ENCODE results near the gene RCBTB2. TPM values are rescaled to one million over a fixed set of nuclear protein-coding genes. Genes with fewer than 3 reads are reported as not detected.

RCBTB2 gene
- total RNA-seq, 4 donors from 2014 or later: 7.0 to 10.6 (median 8.5) TPM

GRCh38 chr13:48579165-48579918 lies 46.5 kb upstream of the RCBTB2 start:
- DNase-seq (ENCODE audit: low spot score in 2 of 2): no peak
- H3K27ac ChIP-seq: peak overlapping the region; percentile 9 to 80 (median 34)
- no peaks in the 10 kb centered on the region for H3K27me3 ChIP-seq
- H3K9me3 ChIP-seq: no peaks in the 10 kb centered on the region
- peaks cover 0 to 50% (median 17%) of the 10 kb centered on the region in 4 donors for H3K4me1 ChIP-seq
- no peaks in the 10 kb centered on the region for H3K36me3 ChIP-seq
- TF ChIP-seq CTCF (IDR thresholded peaks at IDR 0.05) (no peak), POLR2A (IDR thresholded peaks at IDR 0.05) (no peak), EP300 (IDR thresholded peaks at IDR 0.05) (peak; percentile 31 to 64)
- 42 to 51% methylated on average over 7 of the region's 7 CpGs for WGBS, 2 donors
- H3K4me3 ChIP-seq: no peak overlapping the region

- Histone ChIP-seq H3K36me3 (no peaks in the 10 kb centered on the region), H3K9me3 (no peaks in the 10 kb centered on the region), H3K4me3 (no peak overlapping the region), H3K27me3 (no peaks in the 10 kb centered on the region), H3K27ac (peak overlapping the region in 3 of 4 donors; percentile 25 to 80 (median 42)), H3K4me1 (peaks cover 0 to 43% (median 14%) of the 10 kb centered on the region in 4 donors)
- no peak for TF ChIP-seq CTCF (IDR thresholded peaks at IDR 0.05)
- no peak for TF ChIP-seq POLR2A (IDR thresholded peaks at IDR 0.05)
- no peak for TF ChIP-seq EP300 (IDR thresholded peaks at IDR 0.05)
- DNase-seq (ENCODE audit: low spot score in 2 of 2): no peak
- 22 to 30% methylated on average over 3 of the region's 3 CpGs for WGBS, 2 donors
Observed at GRCh38 chr13:48578516-48579164, 45.8 kb upstream of the RCBTB2 start.

GRCh38 chr13:48576448-48577010 lies 43.6 kb upstream of the RCBTB2 start:
- WGBS, 2 donors: 74 to 77% methylated on average over 5 of the region's 5 CpGs
- no peak for DNase-seq (ENCODE audit: low spot score in 2 of 2)
- TF ChIP-seq CTCF (IDR thresholded peaks at IDR 0.05) (peak in 1 of 5 experiments; percentile 9), EP300 (IDR thresholded peaks at IDR 0.05) (no peak)
- Histone ChIP-seq H3K27me3 (no peaks in the 10 kb centered on the region), H3K27ac (no peak overlapping the region), H3K4me3 (no peak overlapping the region), H3K4me1 (peaks cover 0 to 44% (median 15%) of the 10 kb centered on the region in 4 donors), H3K9me3 (no peaks in the 10 kb centered on the region), H3K36me3 (no peaks in the 10 kb centered on the region)

GRCh38 chr13:48575031-48575430 lies 42.2 kb upstream of the RCBTB2 start:
- no peak for DNase-seq (ENCODE audit: low spot score in 2 of 2)
- Histone ChIP-seq H3K27ac (no peak overlapping the region), H3K36me3 (no peaks in the 10 kb centered on the region), H3K4me1 (peaks cover 0 to 47% (median 20%) of the 10 kb centered on the region in 4 donors), H3K27me3 (no peaks in the 10 kb centered on the region), H3K9me3 (no peaks in the 10 kb centered on the region), H3K4me3 (no peak overlapping the region)
- TF ChIP-seq CTCF (IDR thresholded peaks at IDR 0.05) (no peak), EP300 (IDR thresholded peaks at IDR 0.05) (no peak), POLR2A (IDR thresholded peaks at IDR 0.05) (no peak)
- WGBS, 2 donors: 85 to 95% methylated on average over 5 of the region's 5 CpGs
